Dedifferentiated amniotic fluid mesenchymal stem cell (primary cell): ENCODE data around the gene IQUB.
"Not testable (repeated sequence)": the region's sequence is repeated elsewhere in the genome, so short reads cannot be mapped to it uniquely, and the experiment has no call there.

Experiments used
- DNase-seq: peaks from one replicate; pipeline ENCODE4 v3.0.0-alpha.2; 2016; ENCODE audit errors: extremely low spot score

The IQUB gene

DNA sequence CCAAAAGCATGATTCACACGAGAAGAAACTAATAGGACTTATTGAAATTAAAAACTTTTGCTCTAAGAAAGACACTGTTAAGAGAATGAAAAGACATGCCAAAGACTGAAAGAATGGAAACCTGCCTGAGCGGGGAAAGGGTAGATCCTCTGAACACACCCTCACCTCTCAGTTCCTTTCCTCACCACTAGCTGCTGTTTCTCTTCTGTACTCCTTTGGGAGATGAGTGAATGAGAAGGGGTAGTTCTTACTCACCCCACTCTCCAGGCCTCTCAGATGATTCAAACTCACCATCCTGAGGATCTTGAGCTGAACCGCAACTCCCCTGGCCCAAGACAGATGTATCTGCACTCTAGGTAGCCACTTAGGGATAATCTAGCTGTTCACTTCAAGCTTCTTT, 41.9 kb downstream of the IQUB start:
- no peak for DNase-seq

- DNase-seq = no peak
Observed at GRCh38 chr7:123485721-123486120, 48.7 kb downstream of the IQUB start.

GRCh38 chr7:123485187-123485586, 49.2 kb downstream of the IQUB start:
- no peak for DNase-seq

DNA sequence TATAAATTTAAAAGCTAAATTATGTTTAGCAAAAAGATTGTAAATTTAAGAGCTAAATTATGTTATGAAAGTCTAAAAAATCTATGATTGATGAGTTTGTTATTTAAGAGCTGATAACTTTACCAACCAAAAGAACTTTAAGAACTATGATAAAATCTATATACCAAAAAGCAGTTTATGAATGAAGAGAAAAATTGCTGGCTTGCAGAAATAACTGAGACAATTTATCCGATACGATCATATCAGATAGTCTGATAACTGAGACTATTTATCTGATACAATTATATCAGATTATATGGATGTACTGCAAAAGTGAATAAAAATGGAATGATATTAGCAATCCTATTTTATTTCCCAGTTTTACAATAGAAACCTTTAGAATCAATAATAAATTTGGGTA, 50.2 kb downstream of the IQUB start:
- no peak for DNase-seq

GRCh38 chr7:123480107-123480506, 54.3 kb downstream of the IQUB start:
- DNase-seq = no peak

GRCh38 chr7:123478056-123478455, 56.3 kb downstream of the IQUB start:
- DNase-seq = not testable (repeated sequence)

- no peak for DNase-seq
Observed at GRCh38 chr7:123472750-123473445, 61.5 kb downstream of the IQUB start.

DNA sequence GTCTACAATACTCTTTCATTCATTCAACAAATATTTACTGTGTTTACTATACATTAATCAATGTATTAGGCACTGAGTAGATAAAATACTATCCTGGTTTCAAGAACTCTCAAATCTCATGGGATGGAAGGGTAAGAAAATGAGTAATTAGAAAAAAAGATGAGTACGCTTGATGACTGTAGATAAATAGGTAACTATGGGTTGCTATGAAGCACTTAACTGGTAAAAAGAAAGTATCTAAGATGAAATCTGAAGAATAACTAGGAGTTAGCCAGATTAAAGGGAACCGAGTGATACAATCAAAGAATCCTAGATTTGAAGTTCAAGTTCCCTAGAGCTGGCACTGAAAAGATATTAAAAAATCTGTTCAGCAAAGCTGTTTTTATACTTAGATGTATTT, 62.1 kb downstream of the IQUB start:
- DNase-seq = no peak

DNA sequence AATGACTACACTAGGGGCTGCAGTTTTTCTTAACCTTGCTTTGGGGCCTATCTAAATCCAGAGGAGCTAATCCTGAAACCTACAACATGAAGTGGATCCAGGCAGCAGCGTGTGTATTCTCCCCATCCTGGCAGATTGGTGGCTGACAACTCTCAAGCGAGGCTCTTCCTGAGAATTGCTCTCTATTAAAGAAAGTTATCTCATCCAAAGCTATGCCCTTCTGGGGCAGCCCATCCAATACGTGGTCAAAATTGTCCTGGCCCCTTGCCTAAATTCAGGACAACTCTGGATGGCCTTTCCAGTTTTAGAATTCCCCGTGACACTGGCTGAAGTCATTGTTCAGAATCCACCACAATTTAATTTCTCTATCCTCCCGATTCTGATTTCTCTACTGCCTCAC, 66.1 kb downstream of the IQUB start:
- DNase-seq = no peak

GRCh38 chr7:123463890-123464289, 70.5 kb downstream of the IQUB start:
- DNase-seq = no peak

DNA sequence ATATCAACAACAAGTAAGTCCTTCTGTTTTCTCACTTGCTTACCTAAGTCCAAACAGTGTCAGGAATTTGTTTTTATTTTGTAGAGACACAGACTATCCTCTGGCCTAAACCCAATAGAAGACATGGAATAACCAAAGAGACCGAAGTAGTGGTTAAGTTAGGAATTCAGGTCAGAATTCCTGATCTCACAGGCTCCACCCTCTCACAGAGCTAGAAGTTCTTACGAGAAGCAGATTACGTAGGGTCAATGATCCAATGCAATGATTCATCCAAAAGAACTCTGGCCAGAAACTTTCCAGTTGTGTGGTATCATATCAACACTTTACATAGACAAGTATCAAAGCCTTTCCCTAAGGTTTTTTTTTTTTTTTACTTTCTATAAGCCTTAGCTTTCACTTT, 73.8 kb downstream of the IQUB start:
- DNase-seq = peak; percentile 20

- DNase-seq = no peak
Observed at GRCh38 chr7:123455965-123456470, 78.4 kb downstream of the IQUB start.

GRCh38 chr7:123440101-123440548, 94.3 kb downstream of the IQUB start:
- no peak for DNase-seq

GRCh38 chr7:123439191-123439590, 95.2 kb downstream of the IQUB start:
- no peak for DNase-seq

GRCh38 chr7:123437447-123437995, 96.9 kb downstream of the IQUB start:
- no peak for DNase-seq

- DNase-seq = no peak
Observed at GRCh38 chr7:123435080-123435700, 99.2 kb downstream of the IQUB start.

DNA sequence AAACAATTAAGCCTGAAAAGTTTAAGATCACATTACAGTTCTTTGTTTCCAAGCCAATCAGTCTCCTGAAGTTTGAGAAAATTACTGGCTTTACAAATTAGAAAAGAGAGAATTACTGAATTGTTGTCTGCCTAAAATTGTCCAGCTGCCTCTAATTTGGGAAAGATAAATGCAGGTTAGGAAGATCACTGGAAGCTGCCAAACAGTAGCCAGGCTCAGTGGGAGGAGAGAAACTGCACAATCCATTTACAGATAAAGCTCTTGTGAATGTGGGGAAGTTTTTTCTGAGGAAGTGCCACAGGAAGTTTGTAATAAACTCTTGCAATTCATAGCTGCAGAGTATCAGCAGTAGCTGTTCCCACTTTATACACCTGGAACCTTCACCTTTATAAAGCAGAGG, 100.7 kb downstream of the IQUB start:
- no peak for DNase-seq

- DNase-seq = no peak
Observed at GRCh38 chr7:123432601-123433000, 101.8 kb downstream of the IQUB start.

GRCh38 chr7:123431075-123431614, 103.2 kb downstream of the IQUB start:
- no peak for DNase-seq

DNA sequence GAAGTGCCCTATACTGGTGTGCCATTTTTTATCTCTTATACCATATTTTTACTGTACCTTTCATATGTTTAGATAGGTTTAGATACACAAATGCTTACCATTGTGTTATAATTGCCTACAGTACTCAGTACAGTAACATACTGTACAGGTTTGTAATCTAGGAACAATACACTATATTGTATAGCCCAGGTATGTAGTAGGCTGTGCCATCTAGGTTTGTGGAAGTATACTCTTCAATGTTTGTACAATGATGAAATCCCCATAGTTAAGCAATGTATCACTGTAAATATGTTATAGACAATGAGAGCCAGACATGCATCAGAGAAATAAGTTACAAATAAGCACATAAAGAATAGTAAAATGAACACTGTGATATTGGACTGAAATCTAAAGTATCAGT, 109.1 kb downstream of the IQUB start:
- no peak for DNase-seq

DNA sequence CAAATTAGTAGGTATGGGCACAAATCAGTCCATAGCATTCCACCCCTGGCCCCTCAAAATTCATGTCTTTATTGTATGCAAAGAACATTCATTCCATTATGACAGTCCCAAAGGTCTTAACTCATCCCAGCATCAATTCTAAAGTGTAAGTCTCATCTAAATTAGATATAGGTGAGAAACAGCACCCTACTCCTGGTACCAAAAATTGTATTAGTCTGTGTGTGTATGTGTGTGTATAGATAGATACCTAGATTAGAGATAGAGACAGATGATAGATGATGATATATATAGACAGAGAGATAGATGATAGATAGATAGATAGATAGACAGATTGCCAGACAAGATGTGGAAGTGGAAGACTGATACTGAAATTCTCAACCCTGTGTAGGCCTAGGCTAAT, 109.9 kb downstream of the IQUB start:
- DNase-seq = no peak

- no peak for DNase-seq
Observed at GRCh38 chr7:123423622-123424021, 110.8 kb downstream of the IQUB start.

GRCh38 chr7:123417580-123417979, 116.8 kb downstream of the IQUB start:
- no peak for DNase-seq
